Stimulated activated CD4-positive, alpha-beta T cell treated with anti-CD3 and anti-CD28 coated beads, Interleukin-15, amount 100 ng/mL, for 48 hours (primary cell): ENCODE measurements around the gene NEAT1.
"Not testable (repeated sequence)": the region's sequence is repeated elsewhere in the genome, so short reads cannot be mapped to it uniquely, and the experiment has no call there.

Experiments used
- DNase-seq, 2 donors: peaks; one replicate each; pipeline ENCODE4 v3.0.0-alpha.2; 2020; ENCODE audit warnings: low read depth in 2 of 2

Gene NEAT1

DNA sequence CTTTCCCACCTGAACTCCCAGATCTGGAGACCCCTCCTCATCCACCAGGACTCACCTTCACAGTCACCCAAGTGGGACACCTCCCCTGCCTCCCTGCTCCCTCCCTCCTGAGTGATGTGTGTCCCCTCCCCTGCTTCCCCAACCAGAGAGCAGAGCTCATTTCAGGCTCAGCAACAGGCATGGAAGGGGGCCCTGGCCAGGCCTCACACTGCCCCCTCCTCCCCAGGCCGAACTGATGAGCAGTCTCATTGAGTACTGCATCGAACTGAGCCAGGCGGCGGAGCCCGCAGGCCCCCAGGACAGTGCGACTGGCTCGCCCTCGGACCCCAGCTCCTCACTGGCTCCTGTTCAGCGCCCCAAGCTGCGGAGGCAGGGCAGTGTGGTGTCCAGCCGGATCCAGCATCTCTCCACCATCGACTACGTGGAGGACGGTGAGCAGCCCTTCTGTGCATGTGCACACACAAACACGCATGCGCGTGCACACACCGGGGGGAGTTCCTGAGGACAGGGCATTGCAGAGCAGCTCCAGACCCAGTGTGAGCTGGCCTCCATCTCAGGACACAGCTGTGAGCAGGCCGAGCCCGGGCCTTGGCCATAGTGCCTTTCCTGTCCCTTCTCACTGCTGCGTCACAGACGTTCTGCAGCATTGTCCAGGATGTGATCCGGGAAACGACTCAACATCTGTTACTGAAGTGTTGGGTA is 17.8 kb upstream of the NEAT1 start:
- DNase-seq = no peak

DNA sequence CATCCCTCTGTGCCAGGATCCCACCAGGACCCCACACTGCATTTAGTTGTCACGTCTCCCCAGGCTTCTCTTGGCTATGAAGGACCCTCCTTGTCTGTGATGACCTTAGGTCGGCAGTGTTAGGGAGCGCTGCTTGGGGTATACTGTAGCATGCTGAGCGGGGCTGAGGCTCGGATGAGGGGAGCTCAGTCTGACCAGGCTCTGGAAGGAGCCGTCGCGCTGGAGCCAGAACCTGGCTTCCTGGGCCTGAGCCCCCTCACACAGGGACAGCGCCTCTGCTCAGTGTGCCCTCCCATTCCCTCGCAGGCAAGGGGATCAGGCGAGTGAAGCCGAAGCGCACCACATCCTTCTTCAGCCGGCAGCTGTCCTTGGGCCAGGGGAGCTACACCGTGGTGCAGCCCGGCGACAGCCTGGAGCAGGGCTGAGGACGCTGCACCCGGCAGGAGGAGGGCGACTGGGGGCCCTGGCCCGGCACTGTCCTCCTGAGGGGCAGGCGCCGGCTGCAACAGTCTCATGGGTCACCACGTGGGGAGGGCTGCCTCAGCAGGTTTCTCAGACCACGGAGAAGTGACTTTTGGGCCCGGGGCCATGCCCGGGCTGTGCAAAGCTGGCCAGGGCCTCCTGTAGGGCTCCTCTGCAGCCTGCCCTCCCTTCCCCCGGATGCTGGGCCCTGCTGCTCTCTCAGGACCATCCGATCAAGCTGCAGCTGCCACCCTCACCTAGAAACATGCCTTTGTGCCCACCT is 11.5 kb upstream of the NEAT1 start:
- no peak for DNase-seq

DNA sequence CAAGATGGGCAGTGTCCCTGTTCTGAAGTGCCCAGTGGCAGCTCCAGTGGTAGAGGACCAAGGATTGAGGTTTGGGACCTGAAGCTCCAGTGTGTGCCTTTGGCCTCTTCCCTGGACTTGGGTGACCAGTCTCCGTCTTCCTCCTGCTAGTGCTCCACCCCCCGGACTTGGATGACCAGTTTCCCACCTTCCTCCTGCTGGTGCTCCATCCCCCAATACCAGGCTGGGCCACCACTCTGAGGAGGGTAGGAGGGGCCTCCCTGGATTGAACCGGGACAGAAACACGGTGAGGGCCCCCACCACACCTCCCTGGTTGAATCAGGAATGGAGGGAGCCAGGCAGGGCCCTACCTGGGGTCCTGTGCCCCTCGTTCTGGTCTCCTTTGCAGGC is 10.9 kb upstream of the NEAT1 start:
- DNase-seq = no peak

DNA sequence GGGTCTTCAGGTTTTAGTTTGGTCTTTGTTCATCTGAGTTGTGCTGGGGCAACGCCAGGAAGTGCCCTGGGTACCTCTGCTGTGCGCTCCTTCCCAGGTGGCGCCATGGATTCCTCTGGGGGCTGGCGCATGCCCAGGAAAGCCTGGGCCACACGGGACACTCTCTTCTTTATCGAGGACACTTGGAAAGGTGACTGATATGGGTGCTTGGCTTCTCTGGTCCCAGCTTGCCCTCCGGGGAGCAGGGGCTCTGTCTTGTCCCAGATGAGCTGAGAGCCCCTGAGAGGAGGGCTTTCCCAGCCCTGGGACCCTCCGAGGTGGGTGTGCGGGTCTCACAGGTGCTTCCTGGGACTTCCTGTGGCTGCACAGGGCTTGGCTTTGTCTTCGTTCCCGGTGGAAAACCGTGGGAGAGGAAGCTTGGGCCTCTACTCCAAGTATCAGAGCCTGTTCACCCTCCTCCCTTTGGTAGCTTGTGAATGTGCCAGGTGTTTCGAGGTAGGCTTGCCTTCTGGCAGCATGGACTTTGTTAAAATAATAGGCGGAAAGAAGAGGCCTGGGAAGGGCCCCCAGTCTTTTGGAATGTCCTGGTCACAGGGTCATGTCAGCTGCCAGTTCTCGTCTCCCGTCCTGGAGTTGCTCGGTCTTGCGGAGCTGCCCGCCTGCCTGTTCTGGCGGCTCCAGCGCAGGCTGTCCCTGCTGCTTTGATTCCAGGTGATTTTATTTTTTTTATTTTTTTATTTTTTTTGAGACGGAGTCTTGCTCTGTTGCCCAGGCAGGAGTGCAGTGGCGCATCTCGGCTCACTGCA is 10.1 kb upstream of the NEAT1 start:
- DNase-seq = no peak

DNA sequence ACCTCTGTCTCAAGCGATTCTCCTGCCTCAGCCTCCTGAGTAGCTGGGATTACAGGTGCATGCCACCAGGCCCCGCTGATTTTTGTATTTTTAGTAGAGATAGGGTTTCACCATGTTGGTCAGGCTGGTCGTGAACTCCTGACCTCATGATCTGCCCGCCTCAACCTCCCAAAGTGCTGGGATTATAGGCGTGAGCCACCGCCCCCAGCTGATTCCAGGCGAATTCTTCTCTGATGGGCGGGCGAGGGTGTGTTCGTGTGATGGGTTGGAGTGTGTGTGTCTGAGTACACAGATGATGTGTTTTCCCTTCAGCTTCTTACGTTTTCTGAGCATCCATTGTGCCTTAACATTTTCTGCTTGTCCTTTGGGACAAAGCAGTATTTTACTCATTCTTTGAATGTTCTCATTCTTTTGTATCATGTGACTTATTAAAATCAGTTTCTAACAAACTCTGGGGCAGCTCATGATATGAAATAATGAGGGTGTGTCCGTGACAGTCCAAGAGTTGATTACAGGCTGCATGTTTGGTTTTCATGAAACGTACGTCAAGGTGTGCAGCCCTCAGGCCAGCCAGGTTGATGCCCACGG is 9.4 kb upstream of the NEAT1 start:
- not testable (repeated sequence) for DNase-seq

DNA sequence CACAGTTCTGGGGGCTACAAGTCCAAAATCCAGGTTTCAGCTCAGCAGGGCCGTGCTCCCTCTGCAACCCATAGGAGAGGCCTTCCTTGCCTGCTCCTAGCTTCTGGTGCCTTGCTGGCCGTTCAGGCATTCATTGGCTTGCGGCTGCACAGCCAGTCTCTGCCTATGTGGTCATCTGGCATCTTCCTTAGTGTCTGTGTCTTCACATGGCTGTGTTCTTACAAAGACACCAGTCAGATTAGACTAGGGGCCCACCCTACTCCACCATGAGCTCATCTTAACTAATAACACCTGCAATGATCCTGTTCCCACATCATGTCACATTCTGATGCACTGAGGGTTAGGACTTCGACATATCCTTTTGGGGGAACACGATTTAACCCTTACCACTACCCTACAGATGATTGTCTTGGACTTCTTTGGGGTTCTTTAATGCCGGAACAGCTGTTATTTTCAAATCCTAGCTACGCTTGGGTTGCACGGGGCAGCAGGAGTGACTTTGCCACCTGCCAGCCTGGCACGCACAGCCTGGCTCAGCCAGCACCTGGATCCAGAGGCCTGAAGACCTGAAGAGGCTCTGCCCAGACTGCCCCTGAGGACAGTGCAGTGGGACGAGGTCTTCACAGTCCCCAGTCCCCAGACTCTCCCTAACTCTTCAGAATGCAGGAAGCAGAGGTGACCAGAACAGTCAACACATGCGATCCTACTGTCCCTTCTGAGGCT is 7.7 kb upstream of the NEAT1 start:
- no peak for DNase-seq

DNA sequence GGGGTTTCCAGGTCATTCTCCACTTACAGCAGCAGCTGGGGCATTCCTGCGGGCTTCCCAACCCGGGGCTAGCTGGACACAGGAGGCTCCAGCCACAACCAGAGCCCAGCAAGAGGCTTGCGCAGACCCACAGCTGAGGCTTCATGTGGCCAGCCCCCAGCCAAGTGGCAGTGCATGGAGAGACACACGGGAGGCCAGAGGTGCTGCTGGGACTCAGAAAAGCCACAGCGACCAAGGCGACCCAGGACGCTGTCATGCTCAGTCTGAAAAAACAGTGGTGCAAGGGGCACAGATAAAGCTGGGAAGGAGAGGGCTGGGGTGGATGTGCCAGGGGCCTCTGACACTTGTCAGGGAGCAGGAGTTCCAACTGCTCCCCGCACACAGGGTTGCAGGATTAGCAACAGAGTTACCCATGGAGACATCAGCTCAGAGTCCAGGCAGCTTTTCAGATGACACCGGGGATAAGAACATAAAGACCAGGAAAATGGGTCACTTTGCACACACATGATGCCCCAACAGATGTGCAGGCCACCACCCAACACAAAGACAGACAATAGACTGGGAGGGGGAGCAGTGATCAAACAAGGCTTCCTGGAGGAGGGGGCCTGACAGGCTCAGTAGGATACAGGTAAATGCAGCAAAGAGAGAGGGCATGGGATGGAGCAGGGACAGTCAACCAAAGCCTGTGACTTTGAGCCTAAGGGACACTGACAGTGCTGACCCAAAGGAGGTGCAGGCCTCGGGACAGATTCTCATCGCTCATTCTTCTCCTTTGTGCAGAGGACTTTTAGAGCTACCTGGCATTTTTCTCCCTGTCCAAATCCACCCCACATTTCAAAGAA is 6.9 kb upstream of the NEAT1 start:
- DNase-seq = no peak

DNA sequence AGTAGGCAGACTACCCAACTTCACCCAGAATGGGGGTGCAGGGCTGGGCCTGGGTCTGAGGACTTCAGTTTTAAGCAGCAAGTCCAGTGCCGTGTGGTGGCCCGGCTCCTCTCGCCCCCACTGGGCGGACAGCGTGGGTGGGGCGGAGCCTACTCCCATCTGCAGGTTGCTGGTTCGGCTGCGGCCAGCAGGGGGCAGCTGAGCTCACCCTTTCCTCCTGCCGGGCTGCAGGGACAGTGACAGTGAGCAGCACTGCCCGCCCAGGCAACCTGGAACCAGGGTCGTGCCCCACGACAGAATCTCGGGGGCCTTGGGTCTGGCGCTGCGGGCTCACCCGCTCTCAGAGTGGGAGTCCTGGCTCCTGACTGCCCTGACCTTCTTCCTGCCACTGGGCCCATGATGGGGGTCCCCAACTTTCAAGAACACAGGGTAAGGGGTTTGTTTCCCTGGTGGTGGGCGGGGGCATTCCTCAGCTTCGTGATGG is 6.2 kb upstream of the NEAT1 start:
- DNase-seq = peak; percentile 86 to 92

DNA sequence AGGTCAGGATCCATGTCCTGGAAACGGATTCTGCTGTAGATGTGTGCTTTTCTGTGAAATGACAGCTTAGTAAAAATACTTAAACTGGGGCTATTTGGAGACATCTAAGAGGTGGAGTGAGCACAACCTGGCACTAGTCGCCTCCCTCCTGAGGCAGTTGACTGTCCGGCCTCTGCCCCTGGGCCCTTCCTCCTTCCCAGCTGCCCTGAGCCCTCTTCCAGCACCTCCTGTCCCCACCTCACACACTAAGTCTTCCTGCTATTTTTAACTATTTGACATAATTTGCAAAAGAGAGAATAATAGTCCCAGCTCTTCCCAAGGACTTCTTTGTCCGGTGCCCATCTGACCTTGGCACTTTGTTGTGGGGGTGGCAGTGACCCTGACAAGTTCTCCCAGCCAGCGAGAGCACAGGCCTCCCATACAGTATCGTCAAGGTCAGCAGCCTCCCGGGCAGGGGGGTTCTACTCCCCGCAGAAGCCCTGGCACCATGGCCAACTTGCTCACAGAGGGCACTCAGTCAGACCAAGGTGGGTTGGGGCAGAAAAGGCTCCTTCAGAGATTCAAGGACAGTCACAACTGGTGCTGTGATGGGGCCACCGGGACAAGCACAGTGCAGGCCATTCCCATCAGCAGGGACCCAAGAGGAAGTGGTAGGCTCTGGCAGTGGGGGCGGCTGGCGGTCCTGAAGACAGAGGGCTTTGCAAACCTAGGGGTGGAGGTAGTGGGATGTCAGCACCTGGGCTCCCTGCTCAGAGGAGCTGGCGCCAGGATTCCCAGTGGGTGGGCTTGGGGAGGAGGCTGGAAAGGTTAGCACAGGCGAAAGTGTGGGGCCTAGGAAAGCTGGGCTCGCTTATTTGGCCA is 5.5 kb upstream of the NEAT1 start:
- no peak for DNase-seq

DNA sequence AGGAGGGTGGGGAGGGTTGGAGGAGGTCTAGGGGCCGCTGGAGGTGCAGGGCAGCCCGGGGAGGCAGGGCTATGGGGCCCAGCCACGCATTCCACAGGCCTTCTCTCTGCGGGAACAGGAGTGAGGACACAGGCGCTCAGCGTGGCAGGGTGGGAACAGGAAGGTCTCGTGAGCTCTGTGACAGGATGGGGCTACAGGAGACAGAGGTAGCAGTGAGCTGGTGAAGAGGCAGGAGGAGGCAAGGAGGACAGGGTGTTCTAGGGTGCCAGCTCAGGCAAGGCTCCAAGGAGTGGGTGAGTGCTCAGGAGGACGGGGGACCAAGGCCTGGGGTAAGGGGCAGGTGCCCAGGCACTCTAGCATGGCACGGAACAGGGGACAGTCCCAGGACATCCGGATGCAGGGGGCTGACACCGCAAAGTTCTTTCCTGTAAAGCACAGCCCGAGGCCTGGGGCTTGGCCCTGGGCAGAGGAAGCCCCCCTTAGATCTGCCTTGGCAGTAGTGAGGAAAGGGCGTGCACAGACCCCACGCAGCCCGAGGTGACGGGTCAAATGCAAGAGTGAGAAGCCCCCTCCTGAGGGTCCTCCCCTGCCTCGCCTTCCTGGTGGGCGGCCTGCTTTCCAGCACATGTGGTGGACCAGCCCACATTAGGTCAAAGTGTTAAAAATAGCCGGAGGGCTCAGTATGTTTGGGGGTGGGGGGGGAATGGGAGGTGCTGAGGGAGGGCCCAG is 4.7 kb upstream of the NEAT1 start:
- no peak for DNase-seq

DNA sequence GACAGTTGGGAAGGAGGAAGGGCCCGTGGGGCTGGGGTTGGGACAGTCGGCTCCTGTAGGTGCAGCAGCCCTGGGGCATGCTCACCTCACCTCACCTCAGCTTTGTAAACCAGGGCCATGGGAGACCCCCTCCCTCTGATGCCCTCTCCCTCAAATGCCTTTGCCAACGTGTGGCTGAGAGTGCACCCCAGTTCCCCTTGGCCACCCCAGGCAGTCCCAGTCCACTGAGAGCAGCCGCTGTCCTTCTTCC is 4.2 kb upstream of the NEAT1 start:
- no peak for DNase-seq

DNA sequence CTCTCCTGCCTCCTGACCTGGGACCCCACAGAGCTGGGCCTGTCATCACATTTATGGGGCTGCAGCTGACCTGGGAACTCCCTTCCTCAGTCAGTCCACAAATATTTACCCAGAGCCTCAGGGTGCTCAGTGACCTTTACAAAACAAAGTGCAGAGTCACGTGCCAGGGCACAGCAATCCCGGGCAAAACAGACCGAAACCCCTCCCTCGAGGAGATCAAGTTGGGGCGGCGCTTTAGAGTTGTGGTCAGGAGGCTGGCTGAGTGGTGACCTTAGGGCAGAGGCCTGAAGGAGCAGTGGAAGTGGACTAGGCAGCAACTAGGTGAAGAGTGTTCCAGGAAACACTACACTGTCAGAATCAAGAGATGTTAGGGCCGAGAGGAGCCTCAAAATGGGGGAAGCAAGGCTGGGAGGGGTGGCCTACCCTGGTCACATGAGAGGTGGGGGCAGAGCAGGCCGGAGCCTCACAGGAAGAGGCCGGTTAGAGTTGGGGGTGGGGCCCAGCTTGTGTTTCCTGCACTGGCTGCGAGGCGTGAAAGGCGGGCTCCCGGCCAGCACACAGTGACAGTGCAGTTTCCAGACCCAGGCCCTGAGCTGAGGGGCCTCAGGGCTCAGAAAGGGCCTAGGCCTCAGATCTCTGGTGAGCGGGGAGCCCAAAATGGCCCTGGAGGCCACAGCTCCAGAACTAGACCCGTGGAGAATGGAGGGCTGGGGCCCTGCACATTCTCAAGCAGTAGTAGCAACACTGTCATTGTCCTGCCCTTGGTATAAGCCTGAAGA is 3.7 kb upstream of the NEAT1 start:
- DNase-seq = peak; percentile 90 to 93

DNA sequence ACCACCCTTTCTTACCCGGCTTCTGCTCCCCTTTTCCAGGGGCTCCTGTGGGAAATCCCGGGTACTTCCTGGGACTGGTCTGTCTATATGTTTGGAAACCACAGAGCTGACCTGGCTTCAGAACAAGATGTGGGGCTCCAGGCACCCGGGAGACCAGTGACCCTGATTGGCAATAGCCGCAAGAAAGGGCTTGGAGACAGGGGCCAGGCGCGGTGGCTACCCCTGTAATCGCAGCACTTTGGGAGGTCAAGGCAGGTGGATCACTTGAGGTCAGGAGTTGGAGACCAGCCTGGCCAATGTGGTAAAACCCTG is 3.2 kb upstream of the NEAT1 start:
- no peak for DNase-seq

DNA sequence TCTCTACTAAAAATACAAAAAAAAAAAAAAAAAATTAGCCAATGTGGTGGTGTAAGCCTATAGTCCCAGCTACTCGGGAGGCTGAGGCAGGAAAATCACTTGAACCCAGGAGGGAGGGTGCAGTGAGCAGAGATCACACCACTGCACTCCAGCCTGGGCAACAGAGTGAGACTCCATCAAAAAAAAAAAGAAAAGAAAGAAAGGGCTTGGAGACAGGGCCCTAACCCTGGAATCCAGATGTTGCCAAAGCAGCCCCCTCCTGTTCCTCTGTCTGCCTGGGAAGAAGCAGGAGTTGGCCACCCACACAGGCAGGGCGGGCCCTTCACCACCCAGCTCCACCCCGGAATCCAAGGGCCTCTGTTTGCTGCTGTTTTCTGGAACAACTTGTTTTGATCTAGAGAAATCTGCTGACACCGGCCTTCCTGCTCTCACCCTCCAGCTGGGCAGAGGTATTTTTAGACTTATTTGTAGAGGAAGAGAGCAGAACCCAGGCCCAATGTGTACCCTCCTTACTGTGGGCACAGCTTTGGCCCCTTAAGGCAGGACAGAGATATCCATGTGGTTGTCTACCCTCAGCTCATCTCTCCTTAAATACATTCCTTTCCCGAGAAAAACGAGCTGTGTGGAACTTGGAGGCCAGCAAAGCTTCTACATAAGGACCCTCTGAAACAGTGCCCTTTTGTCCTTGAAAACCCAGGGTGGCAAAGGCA is 2.7 kb upstream of the NEAT1 start:
- DNase-seq = no peak

DNA sequence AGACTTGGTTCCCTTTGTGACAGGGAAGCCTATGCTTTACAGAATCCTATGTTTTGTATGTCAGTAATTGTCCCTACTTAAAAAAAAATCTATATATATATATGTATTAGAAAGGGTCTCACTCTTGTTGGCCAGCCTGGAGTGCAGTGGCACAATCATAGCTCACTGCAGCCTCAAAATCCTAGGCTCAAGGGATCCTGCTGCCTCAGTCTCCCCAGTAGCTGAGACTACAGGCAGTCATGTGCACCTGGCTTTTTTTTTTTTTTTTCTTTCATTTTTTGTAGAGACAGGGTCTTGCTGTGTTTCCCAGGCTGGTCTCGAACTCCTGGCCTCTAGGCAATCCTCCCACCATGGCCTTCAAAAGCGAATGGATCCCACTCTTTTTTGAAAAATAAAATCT is 2.1 kb upstream of the NEAT1 start:
- DNase-seq = no peak

DNA sequence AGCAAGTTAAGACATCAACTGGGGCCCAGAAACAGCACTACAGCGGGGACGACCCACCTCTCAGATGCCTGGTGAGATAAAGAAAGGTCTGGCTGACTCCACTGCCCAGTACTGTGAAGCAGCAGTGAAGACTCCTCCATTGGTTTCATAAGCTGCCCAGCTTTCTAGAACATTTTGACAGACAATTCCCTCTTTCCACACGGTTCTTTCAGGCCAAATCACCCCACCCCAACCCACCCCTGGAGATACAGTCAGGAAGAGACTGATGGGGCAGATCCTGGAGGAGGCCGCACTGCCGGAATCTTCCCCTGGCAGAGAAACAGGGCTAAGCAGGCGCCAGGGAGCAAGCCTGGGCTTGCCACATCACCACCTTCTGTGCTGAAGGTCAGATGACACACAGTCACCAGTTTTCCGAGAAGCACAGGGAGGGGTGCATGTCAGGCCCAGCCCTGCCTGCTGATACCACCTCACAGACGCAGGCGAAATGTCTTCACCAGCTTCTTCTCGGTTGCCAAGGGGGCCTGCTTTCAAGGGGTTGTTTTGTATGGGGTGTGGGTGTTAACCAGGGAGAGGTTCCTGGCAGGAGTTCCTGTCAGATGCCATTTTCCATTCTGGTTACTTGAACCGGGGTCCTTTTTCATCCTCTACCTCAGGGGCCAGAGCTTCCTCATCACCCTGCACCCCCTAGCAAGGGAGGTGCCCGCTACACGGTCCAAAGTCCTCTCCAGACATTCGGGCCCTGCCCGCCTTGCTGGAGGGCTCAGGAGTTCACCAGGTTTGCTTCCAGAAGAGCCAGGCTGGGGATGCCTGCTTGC is 1.4 kb upstream of the NEAT1 start:
- peak; percentile 85 to 87 for DNase-seq
